ENCODE measurements around the gene TACC2.

DNA sequence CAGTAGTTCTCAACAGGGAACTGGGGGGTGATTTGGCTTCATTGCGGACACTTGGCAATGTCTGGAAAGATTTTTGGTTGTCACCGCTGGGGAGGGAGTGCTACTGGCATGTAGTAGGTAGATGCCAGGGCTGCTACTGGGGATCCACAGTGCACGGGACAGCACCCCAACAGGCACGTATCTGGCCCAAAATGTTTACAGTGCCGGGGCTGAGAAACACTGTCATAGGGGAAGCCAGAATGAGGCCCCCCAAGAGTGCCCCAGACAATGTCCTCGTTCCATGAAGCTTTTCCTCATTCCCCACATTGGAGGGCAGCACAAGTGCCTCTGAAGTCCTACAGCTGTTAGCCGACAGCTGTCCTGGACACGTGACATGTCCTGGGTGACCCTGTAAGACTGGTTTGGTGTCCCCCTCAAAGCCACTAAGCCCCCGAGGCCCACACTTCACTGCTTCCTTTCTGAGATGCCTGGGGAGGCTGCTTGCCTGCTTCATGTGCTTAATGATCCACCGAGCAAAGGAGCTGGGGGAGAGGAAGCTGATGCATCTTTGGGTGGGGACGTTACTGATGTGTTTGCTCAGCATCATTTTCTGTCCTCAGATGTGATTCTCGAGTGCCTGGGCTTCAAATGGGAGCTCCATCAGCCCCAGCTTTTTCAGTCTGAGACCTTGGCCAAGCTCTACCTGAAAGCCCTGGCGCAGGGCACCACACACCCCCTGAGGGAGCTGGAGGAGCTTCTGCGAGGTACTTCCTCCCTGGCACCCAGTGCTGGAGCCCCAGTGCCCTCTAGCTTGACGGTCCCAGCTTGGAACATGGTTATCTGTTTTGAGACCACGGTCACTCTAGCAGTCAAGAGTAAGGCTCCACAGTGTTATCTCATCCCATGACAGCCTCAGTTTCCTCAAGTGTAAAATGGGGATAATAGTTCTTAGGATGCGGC is 296.8 kb downstream of the TACC2 start:
- TF ChIP-seq POLR2A (IDR thresholded peaks at IDR 0.05) = no peak
- TF ChIP-seq, protein P1, sequence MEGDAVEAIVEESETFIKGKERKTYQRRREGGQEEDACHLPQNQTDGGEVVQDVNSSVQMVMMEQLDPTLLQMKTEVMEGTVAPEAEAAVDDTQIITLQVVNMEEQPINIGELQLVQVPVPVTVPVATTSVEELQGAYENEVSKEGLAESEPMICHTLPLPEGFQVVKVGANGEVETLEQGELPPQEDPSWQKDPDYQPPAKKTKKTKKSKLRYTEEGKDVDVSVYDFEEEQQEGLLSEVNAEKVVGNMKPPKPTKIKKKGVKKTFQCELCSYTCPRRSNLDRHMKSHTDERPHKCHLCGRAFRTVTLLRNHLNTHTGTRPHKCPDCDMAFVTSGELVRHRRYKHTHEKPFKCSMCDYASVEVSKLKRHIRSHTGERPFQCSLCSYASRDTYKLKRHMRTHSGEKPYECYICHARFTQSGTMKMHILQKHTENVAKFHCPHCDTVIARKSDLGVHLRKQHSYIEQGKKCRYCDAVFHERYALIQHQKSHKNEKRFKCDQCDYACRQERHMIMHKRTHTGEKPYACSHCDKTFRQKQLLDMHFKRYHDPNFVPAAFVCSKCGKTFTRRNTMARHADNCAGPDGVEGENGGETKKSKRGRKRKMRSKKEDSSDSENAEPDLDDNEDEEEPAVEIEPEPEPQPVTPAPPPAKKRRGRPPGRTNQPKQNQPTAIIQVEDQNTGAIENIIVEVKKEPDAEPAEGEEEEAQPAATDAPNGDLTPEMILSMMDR (IDR thresholded peaks at IDR 0.05) = no peak
